Left ventricle myocardium inferior (tissue), 1 donor: ENCODE measurements around the gene SS18L1. TPM values are rescaled to one million over a fixed set of nuclear protein-coding genes. Genes with fewer than 3 reads are reported as not detected.

Experiments used
- DNase-seq: peaks from one replicate; pipeline ENCODE4 v3.0.0-alpha.2; 2020
- H3K27ac ChIP-seq: fragments of 200-600 bp; replicated peaks from 2 replicates; pipeline ENCODE4 v1.8.0; 2021
- H3K27me3 ChIP-seq: fragments of 200-600 bp; 2 replicates; pipeline ENCODE4 v1.8.0; 2021; ENCODE audit warnings: low read depth
- H3K36me3 ChIP-seq: fragments of 200-600 bp; 2 replicates; pipeline ENCODE4 v1.8.0; 2021
- H3K4me1 ChIP-seq: fragments of 200-600 bp; 2 replicates; pipeline ENCODE4 v1.8.0; 2021
- H3K4me3 ChIP-seq: fragments of 200-600 bp; 2 replicates; pipeline ENCODE4 v1.8.0; 2021; ENCODE audit warnings: mild to moderate bottlenecking, moderate library complexity
- H3K9me3 ChIP-seq: fragments of 200-600 bp; replicated peaks from 2 replicates; pipeline ENCODE4 v1.8.0; 2021
- CTCF ChIP-seq: fragments of 200-600 bp; IDR thresholded peaks from 2 replicates; pipeline ENCODE4 v1.8.0; 2021; ENCODE audit warnings: antibody characterized with exemption, mild to moderate bottlenecking, borderline replicate concordance
- intact Hi-C: fragments of 100-400 bp; cut with micrococcal nuclease; formaldehyde crosslinking; loops from one replicate; pipeline ENCODE4 v1.11.0; 2022
- total RNA-seq: library from RNA; stranded (reverse); fragmentation: NEBNext Ultra II Directional; extraction: Animal tissue kit (Norgen Biotek cat#: 25700); gene quantifications from one replicate; pipeline ENCODE4 v1.2.1, GENCODE V29; 2021
- donor health status: DM: no; HTN: yes; CAD: no; lungs with severe emphysema.

The SS18L1 gene
- total RNA-seq, 1 donor from 2014 or later, result 9.0 TPM

DNA sequence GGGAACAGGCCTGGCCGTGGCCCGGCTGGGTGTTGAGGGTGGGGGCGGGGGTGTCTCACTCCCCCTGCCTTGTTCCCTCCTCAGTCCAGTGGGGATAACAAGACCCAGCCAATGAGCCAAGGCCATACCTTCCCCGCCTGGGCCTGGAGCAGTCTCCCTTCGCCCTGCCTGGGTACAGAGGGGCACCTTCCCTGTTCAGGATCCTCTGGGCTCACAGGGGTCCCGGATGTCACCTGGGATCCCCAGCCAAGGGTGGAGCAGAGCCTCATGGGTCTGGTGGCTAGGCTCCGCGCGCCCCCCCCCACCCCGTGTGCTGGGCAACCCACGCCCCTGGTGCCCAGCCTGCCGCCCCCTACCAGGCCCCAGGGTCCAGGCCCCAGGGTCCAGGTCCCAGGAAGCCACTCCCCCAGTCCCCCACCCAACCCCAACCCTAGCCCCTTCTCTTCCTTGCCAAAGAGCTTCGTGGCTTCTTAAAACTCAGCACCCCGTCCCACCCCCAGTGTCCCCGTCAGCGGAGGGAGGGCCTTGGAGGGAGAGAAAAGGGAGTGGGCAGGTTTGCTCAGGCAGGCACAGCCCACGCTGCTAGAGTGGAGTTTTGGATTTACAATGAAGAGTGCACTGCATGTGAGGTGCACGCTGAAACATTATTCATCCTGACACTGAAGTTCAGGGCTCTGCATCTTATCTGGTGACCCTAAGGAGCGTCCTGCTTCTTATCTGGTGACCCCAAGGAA, 64.7 kb downstream of the SS18L1 start:
- DNase-seq, result no peak
- H3K36me3 ChIP-seq, result peaks cover 2% of the 10 kb centered on the region
- peaks cover 25% of the 10 kb centered on the region for H3K27me3 ChIP-seq
- no peaks in the 10 kb centered on the region for H3K9me3 ChIP-seq
- peaks cover 3% of the 10 kb centered on the region for H3K4me1 ChIP-seq
- no peak overlapping the region for H3K27ac ChIP-seq
- H3K4me3 ChIP-seq, result no peak overlapping the region
- TF ChIP-seq CTCF, result no peak
- intact Hi-C loops, result no loop called here

DNA sequence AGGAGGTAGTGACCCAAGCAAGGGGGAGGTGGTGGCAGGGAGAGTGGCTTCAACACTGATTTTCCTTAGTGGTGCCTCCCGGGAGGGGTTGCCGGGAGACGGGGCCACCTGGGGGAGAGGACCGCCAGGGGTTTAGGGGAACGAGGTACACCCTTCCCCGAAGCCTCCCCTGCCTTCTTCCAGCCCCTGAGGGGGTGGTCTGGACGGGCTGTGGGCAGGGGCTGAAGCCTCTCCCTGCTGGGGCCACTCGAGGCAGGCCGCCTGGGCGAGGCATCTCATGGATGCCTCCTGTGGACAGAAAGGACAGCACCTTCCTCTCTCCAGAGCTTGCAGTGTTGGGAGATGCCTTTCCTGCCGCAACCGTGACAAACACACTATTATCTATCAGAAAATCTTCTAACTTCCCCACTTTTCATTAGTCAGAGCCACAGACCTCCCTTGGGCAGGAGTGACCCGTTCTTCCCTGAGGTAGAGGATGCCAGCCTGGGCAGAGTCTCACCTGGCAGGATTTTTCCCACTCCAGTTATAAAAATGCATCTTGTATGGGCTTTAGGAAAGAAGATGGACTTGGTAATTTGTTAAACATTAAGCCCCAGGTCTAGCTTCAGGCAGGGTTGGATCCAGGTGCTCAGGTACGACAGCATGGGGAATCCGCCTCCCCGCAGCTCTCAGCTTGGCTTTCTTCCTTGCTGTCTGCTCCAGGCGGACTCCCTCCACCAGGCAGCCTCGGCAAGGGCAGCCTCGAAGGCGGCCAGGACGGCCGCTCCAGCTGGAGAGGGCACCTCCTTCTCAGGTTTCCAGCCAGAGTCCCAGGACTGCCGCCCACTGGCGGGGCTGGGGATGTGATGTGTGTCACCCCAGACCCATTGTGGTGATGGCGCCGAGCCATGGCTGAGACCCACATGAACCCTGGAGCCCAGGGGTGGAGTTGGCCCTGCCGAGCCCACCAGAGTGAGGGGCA, 65.5 kb downstream of the SS18L1 start:
- intact Hi-C loops, result no loop called here

DNA sequence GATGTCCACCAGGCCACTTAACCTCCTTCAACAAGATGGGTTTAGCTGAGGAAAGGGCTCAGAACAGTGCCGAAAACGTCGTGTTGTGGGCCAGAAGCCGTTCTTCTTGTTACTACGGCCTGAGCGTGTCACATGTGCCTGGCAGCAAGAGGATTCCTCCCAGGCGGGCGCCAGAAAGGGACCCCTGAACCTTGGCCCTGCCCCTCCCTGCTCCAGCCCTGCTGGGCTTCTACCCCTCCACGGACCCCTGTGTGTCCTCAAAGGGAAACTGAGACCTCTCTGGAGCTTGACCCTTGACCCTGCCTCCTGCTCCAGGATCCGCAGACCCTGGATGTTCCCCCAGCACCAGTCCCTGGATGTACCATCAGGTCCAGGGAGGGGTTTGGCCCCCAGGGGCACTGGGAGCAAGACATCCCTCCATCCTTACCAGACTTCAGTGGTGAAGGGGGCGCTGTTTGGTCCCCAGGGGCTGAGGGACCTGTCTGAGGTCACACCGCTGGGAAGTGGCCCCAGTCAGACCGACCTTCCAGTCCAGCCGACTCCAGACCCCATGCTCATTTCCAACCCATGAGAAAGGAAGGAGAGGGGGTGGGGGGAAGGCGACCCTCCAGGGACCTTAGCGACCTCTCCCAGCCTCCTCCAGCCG, 66.4 kb downstream of the SS18L1 start:
- no peak overlapping the region for H3K4me3 ChIP-seq
- intact Hi-C loops, result no loop called here
- DNase-seq, result no peak
- no peaks in the 10 kb centered on the region for H3K36me3 ChIP-seq
- no peak for TF ChIP-seq CTCF
- H3K27ac ChIP-seq, result no peak overlapping the region
- H3K9me3 ChIP-seq, result no peaks in the 10 kb centered on the region
- peaks cover 3% of the 10 kb centered on the region for H3K4me1 ChIP-seq
- H3K27me3 ChIP-seq, result peaks cover 39% of the 10 kb centered on the region

More for the DNA sequence above, 65.5 kb downstream of the SS18L1 start:
- H3K9me3 ChIP-seq, result no peaks in the 10 kb centered on the region
- no peak overlapping the region for H3K4me3 ChIP-seq
- H3K36me3 ChIP-seq, result no peaks in the 10 kb centered on the region
- H3K27ac ChIP-seq, result no peak overlapping the region
- H3K4me1 ChIP-seq, result peaks cover 3% of the 10 kb centered on the region
- peaks cover 30% of the 10 kb centered on the region for H3K27me3 ChIP-seq
- DNase-seq, result no peak
- no peak for TF ChIP-seq CTCF

DNA sequence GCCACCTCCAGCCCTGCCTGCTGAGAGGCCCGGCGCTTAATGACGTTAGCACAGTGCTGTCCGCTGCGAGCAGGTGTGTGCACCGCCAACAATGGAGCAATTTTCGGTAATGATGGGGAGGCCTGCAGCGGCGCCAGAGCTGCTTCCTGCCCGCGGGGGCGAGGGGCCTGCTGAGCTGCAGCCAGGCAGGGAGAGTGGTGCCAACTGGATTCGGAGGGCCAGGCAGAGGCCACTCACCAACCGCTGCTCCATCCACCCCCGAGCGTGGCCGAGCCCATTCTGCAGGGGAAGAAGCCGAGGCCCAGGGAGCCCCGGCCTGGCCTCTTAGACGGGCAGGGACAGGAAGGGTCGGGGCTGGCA, 66.9 kb downstream of the SS18L1 start:
- Histone ChIP-seq H3K27me3 (peaks cover 44% of the 10 kb centered on the region), H3K4me1 (peaks cover 3% of the 10 kb centered on the region), H3K9me3 (no peaks in the 10 kb centered on the region), H3K4me3 (no peak overlapping the region), H3K36me3 (no peaks in the 10 kb centered on the region), H3K27ac (no peak overlapping the region)
- TF ChIP-seq CTCF, result no peak
- DNase-seq, result no peak
- intact Hi-C loops, result no loop called here

- no peak overlapping the region for H3K4me3 ChIP-seq
- no peak for DNase-seq
These were observed 67.6 kb downstream of the SS18L1 start for GRCh38 chr20:62211216-62211615.

More at GRCh38 chr20:62211216-62211615, 67.6 kb downstream of the SS18L1 start:
- intact Hi-C loops, result no loop called here
- TF ChIP-seq CTCF, result no peak
- H3K36me3 ChIP-seq, result no peaks in the 10 kb centered on the region
- H3K27me3 ChIP-seq, result peaks cover 51% of the 10 kb centered on the region
- no peak overlapping the region for H3K27ac ChIP-seq
- H3K9me3 ChIP-seq, result no peaks in the 10 kb centered on the region
- peaks cover 3% of the 10 kb centered on the region for H3K4me1 ChIP-seq
